ENCODE measurements around the gene BHLHE40.

GRCh38 chr3:4935347-4935746 is 43.9 kb upstream of the BHLHE40 start:
- TF ChIP-seq CTCF (IDR thresholded peaks at IDR 0.05; ENCODE audit: borderline replicate concordance, extremely low read depth, low read length, poor library complexity, severe bottlenecking): no peak
- TF ChIP-seq EZH2 (IDR thresholded peaks at IDR 0.05; ENCODE audit: borderline replicate concordance, low read depth, low read length, severe bottlenecking): no peak

Measured in DND-41 (cell line).